GM12801 (cell line): ENCODE measurements around the gene C10orf67.

Experiments used
- TF ChIP-seq, protein P1 (sequence below): IDR thresholded peaks from one replicate; pipeline ENCODE4 v1.5.1; 2011; ENCODE audit warnings: control low read depth; ENCODE audit not compliant: insufficient read length; ENCODE audit errors: extremely low read depth

Gene C10orf67

DNA sequence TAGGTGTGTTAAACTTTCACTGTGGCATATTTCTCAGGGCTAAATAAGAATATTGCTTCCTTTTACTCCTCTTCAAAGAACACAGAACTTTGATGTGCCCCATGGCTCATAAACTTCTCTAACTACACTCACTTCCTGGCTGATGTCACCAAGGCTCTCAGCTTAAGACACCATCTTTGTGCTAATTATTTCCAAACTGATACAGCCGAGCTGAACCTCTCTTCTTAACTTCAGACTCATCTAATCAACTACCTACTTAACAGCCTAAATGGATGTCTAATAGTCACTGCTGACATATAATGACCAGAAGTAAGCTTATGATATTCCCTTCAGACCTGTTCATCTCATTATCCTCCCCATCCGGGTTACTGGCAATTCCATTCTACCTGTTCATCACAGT is 3.6 kb downstream of the C10orf67 start:
- TF ChIP-seq, protein P1, sequence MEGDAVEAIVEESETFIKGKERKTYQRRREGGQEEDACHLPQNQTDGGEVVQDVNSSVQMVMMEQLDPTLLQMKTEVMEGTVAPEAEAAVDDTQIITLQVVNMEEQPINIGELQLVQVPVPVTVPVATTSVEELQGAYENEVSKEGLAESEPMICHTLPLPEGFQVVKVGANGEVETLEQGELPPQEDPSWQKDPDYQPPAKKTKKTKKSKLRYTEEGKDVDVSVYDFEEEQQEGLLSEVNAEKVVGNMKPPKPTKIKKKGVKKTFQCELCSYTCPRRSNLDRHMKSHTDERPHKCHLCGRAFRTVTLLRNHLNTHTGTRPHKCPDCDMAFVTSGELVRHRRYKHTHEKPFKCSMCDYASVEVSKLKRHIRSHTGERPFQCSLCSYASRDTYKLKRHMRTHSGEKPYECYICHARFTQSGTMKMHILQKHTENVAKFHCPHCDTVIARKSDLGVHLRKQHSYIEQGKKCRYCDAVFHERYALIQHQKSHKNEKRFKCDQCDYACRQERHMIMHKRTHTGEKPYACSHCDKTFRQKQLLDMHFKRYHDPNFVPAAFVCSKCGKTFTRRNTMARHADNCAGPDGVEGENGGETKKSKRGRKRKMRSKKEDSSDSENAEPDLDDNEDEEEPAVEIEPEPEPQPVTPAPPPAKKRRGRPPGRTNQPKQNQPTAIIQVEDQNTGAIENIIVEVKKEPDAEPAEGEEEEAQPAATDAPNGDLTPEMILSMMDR: no peak

DNA sequence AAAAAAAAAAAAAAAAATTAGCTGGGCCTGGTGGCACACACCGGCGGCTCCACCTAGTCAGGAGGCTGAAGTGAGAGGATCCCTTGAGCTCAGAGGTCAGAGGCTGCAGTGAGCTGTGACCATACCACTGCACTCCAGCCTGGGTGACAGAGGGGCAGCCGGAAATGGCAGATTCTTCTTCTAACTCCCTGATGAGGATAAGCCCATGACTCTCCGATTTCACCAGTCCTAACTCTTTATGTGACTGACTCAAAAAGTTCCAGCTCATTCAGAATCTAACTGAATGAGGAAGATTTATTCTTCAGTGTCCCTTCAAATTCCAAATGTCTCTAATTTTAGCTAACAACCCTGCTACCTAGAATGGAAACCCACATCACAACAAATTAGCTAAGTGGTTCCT is 4.2 kb downstream of the C10orf67 start:
- TF ChIP-seq, protein P1: no peak

DNA sequence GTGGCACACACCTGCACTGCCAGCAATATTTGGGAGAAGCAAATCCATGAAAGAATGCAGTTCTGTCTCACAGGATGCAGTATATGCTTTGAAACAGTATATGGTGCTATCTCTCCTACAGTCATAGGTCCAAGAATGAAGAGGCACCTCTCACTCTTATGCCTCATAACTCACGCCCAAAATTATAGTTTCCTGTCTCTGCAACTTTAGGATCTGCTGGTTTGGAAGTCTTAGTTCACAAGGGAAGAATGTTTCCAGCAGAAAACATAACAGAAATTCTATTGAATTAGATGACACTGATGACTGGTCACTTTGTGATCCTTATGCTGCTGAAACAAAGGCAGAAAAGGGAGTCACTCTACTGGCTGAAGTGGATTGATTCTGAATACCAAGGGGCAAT is 5.7 kb downstream of the C10orf67 start:
- TF ChIP-seq, protein P1: no peak

DNA sequence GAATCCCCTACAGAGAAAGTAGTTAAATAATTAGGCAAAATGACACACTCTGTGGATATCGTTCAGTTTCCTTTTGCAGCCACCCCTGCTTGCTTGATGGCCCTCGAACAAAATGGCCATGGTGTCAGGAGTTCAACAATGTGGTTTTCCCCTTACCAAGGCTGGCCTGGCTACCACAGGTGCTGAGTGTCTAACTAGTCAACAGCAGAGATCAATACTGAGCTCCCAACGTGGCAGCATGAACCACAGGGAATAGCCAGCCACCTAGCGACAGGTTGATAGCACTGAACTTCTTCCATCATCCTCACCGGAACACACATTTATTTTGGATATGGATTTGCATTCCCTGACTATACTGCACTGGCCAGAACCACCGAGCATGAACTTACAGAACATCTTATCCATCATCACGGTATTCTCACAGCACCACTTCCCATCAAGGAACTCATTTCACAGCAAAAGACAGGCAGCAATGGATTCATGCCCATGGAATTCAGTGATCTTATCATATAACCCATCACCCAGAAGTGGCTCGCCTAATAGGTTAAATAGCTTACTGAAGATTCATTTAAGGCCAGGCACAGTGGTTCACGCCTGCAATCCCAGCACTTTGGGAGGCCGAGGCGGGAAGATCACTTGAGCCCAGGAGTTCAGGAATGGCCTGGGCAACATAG is 6.3 kb downstream of the C10orf67 start:
- TF ChIP-seq, protein P1: no peak

DNA sequence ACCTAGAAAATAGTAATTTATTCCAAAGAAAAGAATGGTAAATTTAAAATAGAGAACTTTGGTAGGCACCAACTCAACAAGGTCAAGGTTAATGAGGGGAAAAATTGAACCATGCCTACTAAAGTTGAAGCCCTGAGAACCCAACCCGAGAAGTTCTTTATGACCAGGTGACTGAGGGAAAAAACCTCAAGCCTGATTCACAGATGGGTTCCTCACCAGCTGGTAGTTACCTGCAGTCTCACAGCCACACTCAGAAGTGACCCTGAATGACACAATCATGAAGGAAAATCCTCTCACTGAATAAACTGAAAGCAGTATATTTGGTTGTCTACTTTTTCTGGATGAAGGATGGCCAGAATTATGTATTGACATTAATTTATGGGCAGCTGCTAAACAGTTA is 7.0 kb downstream of the C10orf67 start:
- TF ChIP-seq, protein P1: no peak

DNA sequence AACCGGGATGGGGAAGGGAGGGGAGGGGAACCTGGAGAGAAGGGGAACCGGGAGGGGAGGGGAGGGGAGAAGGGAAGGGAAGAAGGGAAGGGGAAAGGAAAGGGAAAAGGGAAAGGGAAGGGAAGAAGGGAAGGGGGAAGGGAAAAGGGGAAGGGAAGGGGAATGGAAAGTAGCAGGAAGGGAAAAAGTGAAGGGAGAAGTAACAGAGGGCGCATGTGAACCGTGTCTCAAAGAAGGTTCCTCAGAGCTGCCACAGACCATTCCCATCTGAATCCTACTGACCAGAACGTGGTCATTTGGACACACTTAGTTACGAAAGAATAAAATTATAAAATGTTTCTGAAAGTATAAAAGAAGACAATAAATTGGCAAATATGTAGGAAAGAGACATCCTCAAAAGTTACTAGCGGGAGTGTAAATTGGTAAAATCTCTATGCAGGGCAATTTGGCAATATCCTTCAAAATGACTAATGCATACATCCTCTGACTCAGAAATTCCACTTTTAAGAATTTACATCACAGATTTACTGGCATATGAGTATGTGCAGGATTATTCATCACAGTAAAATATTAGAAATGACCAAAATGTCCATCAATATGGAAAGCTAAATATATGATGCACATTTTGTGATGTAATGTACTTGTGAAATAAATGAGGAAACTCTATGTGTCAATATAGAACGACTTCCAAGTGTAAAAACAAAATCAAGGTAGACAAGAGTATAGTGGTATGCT is 12.9 kb downstream of the C10orf67 start:
- TF ChIP-seq, protein P1: no peak

DNA sequence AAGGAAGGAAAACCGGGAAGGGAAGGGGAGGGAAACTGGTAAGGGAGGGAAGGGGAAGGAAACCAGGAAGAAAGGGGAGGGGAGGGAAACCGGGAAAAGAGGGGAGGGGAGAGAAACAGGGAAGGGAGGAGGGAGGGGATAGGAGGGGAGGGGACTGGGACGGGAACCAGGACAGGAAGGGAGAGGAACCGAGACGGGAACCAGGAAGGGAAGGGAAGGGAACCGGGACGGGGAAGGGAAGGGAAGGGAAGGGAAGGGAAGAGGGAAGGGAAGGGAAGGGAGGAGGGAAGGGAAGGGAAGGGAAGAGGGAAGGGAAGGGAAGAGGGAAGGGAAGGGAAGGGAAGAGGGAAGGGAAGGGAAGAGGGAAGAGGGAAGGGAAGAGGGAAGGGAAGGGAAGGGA is 13.6 kb downstream of the C10orf67 start:
- TF ChIP-seq, protein P1: no peak
